GM06990 (cell line): ENCODE measurements around the gene STAC2.

Experiments
- DNase-seq: peaks from one replicate; pipeline ENCODE4 v3.0.0-alpha.2; 2011; ENCODE audit not compliant: insufficient read length; ENCODE audit errors: extremely low read depth
- H3K27me3 ChIP-seq: replicated peaks from 2 replicates; pipeline ENCODE4 v1.6.0; 2011; ENCODE audit warnings: low read length; ENCODE audit not compliant: control insufficient read depth, insufficient read depth
- H3K36me3 ChIP-seq: 2 replicates; pipeline ENCODE4 v1.5.1; 2011; ENCODE audit warnings: low read length; ENCODE audit not compliant: control insufficient read depth, insufficient read depth
- H3K4me3 ChIP-seq: replicated peaks from 2 replicates; pipeline ENCODE4 v1.5.1; 2011; ENCODE audit warnings: low read depth, mild to moderate bottlenecking, control low read depth, low read length
- TF ChIP-seq, protein P1 (sequence below): IDR thresholded peaks from 2 replicates; pipeline ENCODE4 v1.5.1; 2011; ENCODE audit warnings: low read length, control low read depth, mild to moderate bottlenecking, inconsistent platforms; ENCODE audit not compliant: insufficient read depth, poor library complexity, severe bottlenecking

STAC2 gene

DNA sequence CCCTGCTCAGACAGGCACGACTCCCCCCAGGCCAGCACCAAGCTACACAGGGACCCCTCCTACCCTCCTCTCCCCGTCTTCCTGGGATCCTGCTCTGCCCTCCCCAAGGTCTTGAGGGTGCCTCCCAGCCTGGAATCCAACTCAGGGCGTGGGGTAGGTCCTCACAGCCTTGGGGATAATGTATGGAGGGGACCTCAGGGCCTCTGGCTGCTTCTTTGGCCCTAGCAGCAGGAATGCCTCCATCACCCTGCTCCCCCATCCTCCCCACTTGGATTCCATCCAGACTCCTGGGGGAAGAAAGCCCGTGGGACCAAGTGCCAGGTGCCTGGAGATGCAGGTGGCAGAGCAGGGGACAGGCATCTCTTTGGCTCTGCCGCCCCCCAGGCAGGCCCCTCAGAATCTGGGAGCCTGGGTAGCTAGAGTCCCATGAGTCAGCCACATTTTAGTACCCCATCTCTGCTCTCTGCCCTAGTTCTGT is 10.7 kb upstream of the STAC2 start:
- no peak for DNase-seq
- TF ChIP-seq, protein P1, sequence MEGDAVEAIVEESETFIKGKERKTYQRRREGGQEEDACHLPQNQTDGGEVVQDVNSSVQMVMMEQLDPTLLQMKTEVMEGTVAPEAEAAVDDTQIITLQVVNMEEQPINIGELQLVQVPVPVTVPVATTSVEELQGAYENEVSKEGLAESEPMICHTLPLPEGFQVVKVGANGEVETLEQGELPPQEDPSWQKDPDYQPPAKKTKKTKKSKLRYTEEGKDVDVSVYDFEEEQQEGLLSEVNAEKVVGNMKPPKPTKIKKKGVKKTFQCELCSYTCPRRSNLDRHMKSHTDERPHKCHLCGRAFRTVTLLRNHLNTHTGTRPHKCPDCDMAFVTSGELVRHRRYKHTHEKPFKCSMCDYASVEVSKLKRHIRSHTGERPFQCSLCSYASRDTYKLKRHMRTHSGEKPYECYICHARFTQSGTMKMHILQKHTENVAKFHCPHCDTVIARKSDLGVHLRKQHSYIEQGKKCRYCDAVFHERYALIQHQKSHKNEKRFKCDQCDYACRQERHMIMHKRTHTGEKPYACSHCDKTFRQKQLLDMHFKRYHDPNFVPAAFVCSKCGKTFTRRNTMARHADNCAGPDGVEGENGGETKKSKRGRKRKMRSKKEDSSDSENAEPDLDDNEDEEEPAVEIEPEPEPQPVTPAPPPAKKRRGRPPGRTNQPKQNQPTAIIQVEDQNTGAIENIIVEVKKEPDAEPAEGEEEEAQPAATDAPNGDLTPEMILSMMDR: no peak
- Histone ChIP-seq H3K27me3 (no peaks in the 10 kb centered on the region; the same call in 1 of the 2 replicates), H3K4me3 (no peak overlapping the region), H3K36me3 (no peaks in the 10 kb centered on the region)

DNA sequence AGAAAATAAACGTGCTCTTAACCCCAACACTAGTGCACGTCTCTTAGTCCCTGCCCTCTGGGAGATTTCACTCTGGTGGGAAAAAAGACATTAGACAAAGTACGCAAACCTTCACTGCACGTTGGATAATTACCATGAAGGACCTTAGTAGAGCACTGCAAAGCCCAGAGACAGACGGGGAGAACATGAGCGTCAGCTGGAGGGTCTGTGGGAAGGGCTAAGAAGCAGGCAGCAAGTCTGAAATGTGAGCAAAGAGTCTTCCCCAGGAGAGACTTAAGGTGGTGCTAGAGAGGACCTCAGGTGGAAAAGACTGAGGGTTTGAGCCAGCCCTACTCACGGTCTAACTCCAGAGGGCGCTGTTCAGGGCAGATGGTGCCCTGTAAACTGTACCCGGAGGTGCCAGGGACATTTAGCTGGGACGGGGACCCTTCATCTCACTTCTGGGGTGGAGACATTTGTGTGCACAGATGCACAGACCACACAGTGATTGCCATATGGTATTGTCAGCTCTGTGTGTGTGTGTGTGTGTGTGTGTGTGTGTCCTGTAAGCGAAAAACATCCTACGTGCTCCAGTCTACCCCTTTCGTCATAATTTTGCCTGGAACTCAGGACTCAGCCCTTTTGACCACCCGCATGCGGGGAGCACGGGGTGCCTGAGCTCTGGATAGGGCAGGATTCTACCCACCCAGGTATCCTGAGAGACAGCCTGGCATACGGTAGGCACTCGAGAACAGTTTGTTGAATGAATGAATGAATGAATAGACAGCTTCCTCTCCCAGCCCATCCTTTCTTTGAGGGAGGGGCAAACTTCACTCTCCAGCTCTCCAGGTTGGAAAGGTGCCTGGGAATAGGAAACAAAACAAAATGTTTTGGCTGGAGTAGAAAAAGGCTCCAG is 10.1 kb upstream of the STAC2 start:
- TF ChIP-seq, protein P1: peak; percentile 92
- DNase-seq: peak; percentile 37
- Histone ChIP-seq H3K36me3 (no peaks in the 10 kb centered on the region), H3K27me3 (no peaks in the 10 kb centered on the region; the same call in 1 of the 2 replicates), H3K4me3 (no peak overlapping the region)

DNA sequence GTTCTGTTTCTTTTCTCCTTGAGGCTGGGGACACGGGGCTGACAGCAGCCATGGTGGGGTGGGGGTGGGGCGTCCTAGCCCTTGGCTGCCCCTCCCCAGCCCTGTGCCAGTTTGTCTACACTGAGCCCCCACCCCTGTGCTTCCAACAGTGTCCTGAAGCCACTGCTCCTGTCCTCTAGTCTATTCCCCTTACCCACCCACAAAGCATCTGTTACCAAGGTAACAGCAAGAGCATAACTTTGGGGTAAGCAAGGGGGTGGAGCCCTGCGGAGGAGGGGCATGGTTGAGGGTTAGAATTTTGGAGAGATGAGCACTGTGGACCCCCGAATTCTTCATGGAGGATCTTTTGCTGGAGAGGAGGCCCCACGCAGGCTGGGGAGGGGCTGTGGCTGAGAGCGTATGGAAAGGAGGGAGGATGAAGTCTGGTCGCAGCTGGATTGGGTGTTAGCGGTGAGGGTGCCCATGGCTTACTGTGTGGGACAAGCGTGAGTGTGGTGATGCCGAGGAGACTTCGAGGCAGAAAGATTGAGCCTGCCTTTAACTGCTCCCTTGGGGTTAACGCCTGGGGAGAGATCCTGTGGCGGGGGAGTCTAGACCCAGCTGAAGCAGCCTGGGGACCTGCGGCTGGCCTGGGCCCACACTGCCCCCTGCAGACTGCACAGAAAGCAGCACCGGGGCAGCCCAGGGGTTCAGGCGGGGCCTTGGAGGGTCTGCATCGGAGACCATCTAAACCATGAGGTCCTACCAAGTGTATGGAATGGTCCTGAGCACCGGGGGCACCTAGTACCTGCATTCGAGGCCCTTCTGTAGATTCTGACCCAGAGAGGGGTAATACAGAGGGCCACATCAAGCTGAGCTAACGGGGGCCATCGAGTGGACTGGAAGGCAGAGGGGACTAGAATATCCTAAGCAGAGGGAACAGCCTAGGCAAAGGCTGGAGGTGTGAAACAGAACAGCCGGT is 6.1 kb upstream of the STAC2 start:
- DNase-seq: no peak
- Histone ChIP-seq H3K36me3 (no peaks in the 10 kb centered on the region), H3K4me3 (no peak overlapping the region), H3K27me3 (peaks cover 3% of the 10 kb centered on the region)
- TF ChIP-seq, protein P1: peak; percentile 83

DNA sequence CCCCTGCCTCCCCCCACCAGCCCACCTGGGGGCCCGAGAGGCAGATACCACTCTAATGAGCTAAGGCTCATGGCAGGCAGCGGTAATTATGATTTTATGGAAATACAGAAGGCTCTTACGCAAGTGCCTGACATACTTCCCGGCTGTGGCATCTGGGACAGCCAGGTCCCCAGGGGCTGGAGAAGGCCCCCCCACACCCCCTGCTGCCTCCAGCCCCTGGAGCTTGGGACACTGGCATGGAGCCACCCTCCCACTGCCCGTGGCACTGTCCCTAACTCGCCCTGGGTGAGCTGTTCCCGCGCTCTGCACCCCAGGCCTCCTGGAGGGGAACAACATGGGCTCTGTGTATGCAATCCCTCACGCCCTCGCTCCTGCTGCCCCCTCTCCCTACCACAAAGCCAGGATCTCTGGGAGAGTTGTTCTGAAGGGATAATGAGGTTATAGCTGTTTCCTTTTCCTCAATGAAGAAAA is 5.4 kb upstream of the STAC2 start:
- H3K4me3 ChIP-seq: no peak overlapping the region

DNA sequence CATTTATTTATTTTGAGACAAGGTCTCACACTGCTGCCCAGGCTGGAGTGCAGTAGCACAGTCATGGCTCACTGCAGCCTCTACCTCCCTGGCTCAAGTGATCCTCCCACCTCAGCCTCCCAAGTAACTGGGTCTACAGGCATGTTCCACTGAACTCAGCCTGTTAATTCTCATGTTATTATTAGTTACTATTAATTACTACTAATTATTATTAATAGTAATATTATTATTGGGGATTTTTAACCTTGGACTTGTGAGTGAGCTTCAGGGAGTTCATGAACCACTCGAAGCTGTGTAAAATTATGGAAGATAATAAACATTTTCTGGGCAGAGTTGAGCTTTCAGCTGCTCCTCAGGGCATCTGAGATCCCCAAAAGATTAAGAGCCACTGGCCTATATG is 4.6 kb upstream of the STAC2 start:
- no peaks in the 10 kb centered on the region for H3K36me3 ChIP-seq
- no peak overlapping the region for H3K4me3 ChIP-seq
- H3K27me3 ChIP-seq: peaks cover 7% of the 10 kb centered on the region
- TF ChIP-seq, protein P1: no peak
- no peak for DNase-seq

More for the DNA sequence above, 5.4 kb upstream of the STAC2 start:
- H3K27me3 ChIP-seq: peaks cover 6% of the 10 kb centered on the region
- H3K36me3 ChIP-seq: no peaks in the 10 kb centered on the region
- TF ChIP-seq, protein P1: no peak
- no peak for DNase-seq
